WTC11 (cell line): ENCODE measurements around the gene MAPRE2. TPM values are rescaled to one million over a fixed set of nuclear protein-coding genes. Genes with fewer than 3 reads are reported as not detected.

Experiments
- ATAC-seq: fragments of 200-7000 bp; cut with Tn5 transposase; 2 replicates; pipeline ENCODE4 v1.10.0; 2021; ENCODE audit warnings: mild to moderate bottlenecking, moderate library complexity
- CTCF ChIA-PET: fragments of 300-600 bp; sonication (Branson Sonifier 250); formaldehyde crosslinking; loops from one replicate; lab custom pipeline; 2021; ENCODE audit warnings: antibody characterized with exemption; lab: Charles Lee
- POLR2A ChIA-PET: fragments of 350-600 bp; sonication (Branson Sonifier 250); formaldehyde crosslinking; loops from one replicate; lab custom pipeline; 2021; ENCODE audit warnings: antibody characterized with exemption; lab: Charles Lee
- DNase-seq: peaks from one replicate; pipeline ENCODE4 v3.0.0; 2021; ENCODE audit warnings: low spot score
- H3K27ac Mint-ChIP-seq: 2 replicates; pipeline ENCODE4 v1.8.0; 2021; ENCODE audit warnings: mixed read lengths
- H3K27me3 Mint-ChIP-seq: 2 replicates; pipeline ENCODE4 v1.8.0; 2021; ENCODE audit warnings: low read depth, mild to moderate bottlenecking, moderate library complexity, mixed read lengths
- H3K36me3 Mint-ChIP-seq: 2 replicates; pipeline ENCODE4 v1.8.0; 2021; ENCODE audit warnings: mixed read lengths
- H3K4me1 Mint-ChIP-seq: 2 replicates; pipeline ENCODE4 v1.8.0; 2022; ENCODE audit warnings: mixed read lengths
- H3K4me3 Mint-ChIP-seq: 2 replicates; pipeline ENCODE4 v1.8.0; 2021; ENCODE audit warnings: mild to moderate bottlenecking, moderate library complexity, mixed read lengths
- H3K9me3 Mint-ChIP-seq: 2 replicates; pipeline ENCODE4 v1.8.0; 2021; ENCODE audit warnings: mixed read lengths
- CREM ChIP-seq: sonication (generic); formaldehyde crosslinking; IDR thresholded peaks from 2 replicates; pipeline ENCODE4 v1.8.1; 2022; ENCODE audit warnings: mild to moderate bottlenecking, missing genetic modification reagents, moderate library complexity
- ELF4 ChIP-seq: sonication (generic); formaldehyde crosslinking; IDR thresholded peaks from 2 replicates; pipeline ENCODE4 v1.8.1; 2022; ENCODE audit warnings: low read depth, mild to moderate bottlenecking, moderate library complexity, missing genetic modification reagents
- EMX1 ChIP-seq: fragments of 250-450 bp; sonication (Bioruptor Pico); IDR thresholded peaks from 2 replicates; pipeline ENCODE4 v1.8.0; 2021; ENCODE audit warnings: mild to moderate bottlenecking
- ESRRA ChIP-seq: sonication (generic); formaldehyde crosslinking; IDR thresholded peaks from 2 replicates; pipeline ENCODE4 v1.8.1; 2022; ENCODE audit warnings: mild to moderate bottlenecking, missing genetic modification reagents, borderline replicate concordance
- FOXK1 ChIP-seq: sonication (generic); formaldehyde crosslinking; IDR thresholded peaks from 2 replicates; pipeline ENCODE4 v1.8.0; 2022; ENCODE audit warnings: mild to moderate bottlenecking, moderate library complexity, missing genetic modification reagents
- KAT7 ChIP-seq: sonication (generic); formaldehyde crosslinking; IDR thresholded peaks from 2 replicates; pipeline ENCODE4 v1.8.1; 2023; ENCODE audit warnings: missing genetic modification reagents, mild to moderate bottlenecking, borderline replicate concordance
- NFATC4 ChIP-seq: fragments of 250-450 bp; sonication (Bioruptor Pico); IDR thresholded peaks from 2 replicates; pipeline ENCODE4 v1.9.0; 2021; ENCODE audit warnings: mild to moderate bottlenecking
- NFYB ChIP-seq: sonication (generic); formaldehyde crosslinking; conservative IDR thresholded peaks from 2 replicates; pipeline ENCODE4 v1.8.0; 2022; ENCODE audit warnings: low read depth, missing genetic modification reagents
- OVOL2 ChIP-seq: fragments of 250-450 bp; sonication (Bioruptor Pico); IDR thresholded peaks from 2 replicates; pipeline ENCODE4 v1.9.0; 2021; ENCODE audit warnings: mild to moderate bottlenecking, borderline replicate concordance
- SMAD3 ChIP-seq: sonication (generic); formaldehyde crosslinking; IDR thresholded peaks from 2 replicates; pipeline ENCODE4 v1.8.0; 2022; ENCODE audit warnings: missing genetic modification reagents, mild to moderate bottlenecking, borderline replicate concordance
- SOX15 ChIP-seq: fragments of 250-450 bp; sonication (Bioruptor Pico); IDR thresholded peaks from 2 replicates; pipeline ENCODE4 v1.9.0; 2021; ENCODE audit warnings: mild to moderate bottlenecking
- TP53 ChIP-seq: sonication (generic); formaldehyde crosslinking; IDR thresholded peaks from 2 replicates; pipeline ENCODE4 v1.8.1; 2023; ENCODE audit warnings: mild to moderate bottlenecking, missing genetic modification reagents
- ZNF232 ChIP-seq: sonication (generic); formaldehyde crosslinking; IDR thresholded peaks from 2 replicates; pipeline ENCODE4 v1.8.0; 2022; ENCODE audit warnings: mild to moderate bottlenecking, missing genetic modification reagents
- ZNF416 ChIP-seq: fragments of 250-450 bp; sonication (Bioruptor Pico); IDR thresholded peaks from 2 replicates; pipeline ENCODE4 v1.9.0; 2021; ENCODE audit warnings: mild to moderate bottlenecking, inconsistent platforms
- ZNF423 ChIP-seq: fragments of 250-450 bp; sonication (Bioruptor Pico); IDR thresholded peaks from 2 replicates; pipeline ENCODE4 v2.1.2; 2022; ENCODE audit warnings: mild to moderate bottlenecking, moderate library complexity
- total RNA-seq: library from RNA; stranded (reverse); gene quantifications from 3 replicates; pipeline ENCODE4 v1.2.3, GENCODE V29; 2021
- TF ChIP-seq, protein P1 (sequence below): fragments of 250-450 bp; sonication (Bioruptor Pico); conservative IDR thresholded peaks from 2 replicates; pipeline ENCODE4 v1.9.0; 2021; ENCODE audit warnings: mild to moderate bottlenecking
- TF ChIP-seq, protein P2 (sequence below): fragments of 250-450 bp; sonication (Bioruptor Pico); IDR thresholded peaks from 2 replicates; pipeline ENCODE4 v1.9.0; 2021; ENCODE audit warnings: mild to moderate bottlenecking, borderline replicate concordance
- TF ChIP-seq, protein P3 (sequence below): sonication (generic); formaldehyde crosslinking; IDR thresholded peaks from 2 replicates; pipeline ENCODE4 v1.8.1; 2023; ENCODE audit warnings: mild to moderate bottlenecking, moderate library complexity, missing genetic modification reagents
- TF ChIP-seq, protein P4 (sequence below): sonication (generic); formaldehyde crosslinking; IDR thresholded peaks from 2 replicates; pipeline ENCODE4 v1.8.0; 2023; ENCODE audit warnings: mild to moderate bottlenecking, missing genetic modification reagents

MAPRE2 gene
- total RNA-seq, 1 experiment from 2014 or later: 20.4 TPM

DNA sequence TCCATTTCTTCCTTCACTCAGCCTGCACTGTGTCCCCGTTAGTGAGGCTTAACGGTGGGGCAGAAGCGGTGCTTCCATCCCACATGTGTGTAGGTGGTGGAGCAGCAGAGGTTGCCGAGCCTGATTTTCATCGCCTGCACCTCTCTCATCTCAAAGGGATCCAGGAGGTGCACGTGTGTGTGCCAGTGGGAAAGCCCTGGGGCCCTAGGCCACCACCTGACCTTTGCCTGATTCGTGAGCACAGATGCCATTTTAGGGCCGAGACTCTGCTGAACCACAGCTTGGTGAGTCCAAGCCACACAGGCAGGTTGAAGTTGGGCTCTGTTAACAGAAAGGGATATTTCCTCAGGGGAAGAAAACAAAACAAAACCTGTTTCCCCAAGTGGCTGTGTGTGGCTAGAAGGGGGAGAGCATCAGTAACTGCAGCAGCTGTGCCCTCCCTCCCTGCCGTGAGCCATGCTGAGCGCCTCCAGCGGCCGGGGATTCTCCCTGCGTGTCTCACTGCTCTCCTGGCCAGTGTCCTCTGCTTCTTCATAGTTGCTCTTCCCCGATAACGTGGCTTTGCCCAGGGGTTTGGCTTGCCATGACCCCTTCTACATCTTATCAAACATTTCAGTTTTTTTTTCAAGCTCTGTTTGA, 81.5 kb downstream of the MAPRE2 start:
- ChIA-PET POLR2A (interaction anchor here (0.9 kb wide), 1 partner anchor 82 kb away, joined by 5 read pairs; the partner anchor contains the start of gene MAPRE2), CTCF (interaction anchor here (0.6 to 1.9 kb wide), 10 partner anchors 9 to 117 kb away, joined by 3 to 7 read pairs (median 4); partner anchors contain the start of gene MAPRE2)
- peak; percentile 74 for DNase-seq
- Mint-ChIP-seq H3K36me3 (peaks cover 3% of the 10 kb centered on the region; the same call in 1 of the 2 replicates), H3K4me1 (peaks cover 24% of the 10 kb centered on the region), H3K27me3 (no peaks in the 10 kb centered on the region), H3K27ac (peak overlapping the region; percentile 71), H3K4me3 (no peak overlapping the region), H3K9me3 (peaks cover 8% of the 10 kb centered on the region)
- TF ChIP-seq CREM (CRISPR knock-in tag) (no peak), SOX15 (CRISPR knock-in tag) (no peak), FOXK1 (CRISPR knock-in tag) (no peak), ZNF423 (CRISPR knock-in tag) (no peak), KAT7 (no peak)
- TF ChIP-seq, protein P1, sequence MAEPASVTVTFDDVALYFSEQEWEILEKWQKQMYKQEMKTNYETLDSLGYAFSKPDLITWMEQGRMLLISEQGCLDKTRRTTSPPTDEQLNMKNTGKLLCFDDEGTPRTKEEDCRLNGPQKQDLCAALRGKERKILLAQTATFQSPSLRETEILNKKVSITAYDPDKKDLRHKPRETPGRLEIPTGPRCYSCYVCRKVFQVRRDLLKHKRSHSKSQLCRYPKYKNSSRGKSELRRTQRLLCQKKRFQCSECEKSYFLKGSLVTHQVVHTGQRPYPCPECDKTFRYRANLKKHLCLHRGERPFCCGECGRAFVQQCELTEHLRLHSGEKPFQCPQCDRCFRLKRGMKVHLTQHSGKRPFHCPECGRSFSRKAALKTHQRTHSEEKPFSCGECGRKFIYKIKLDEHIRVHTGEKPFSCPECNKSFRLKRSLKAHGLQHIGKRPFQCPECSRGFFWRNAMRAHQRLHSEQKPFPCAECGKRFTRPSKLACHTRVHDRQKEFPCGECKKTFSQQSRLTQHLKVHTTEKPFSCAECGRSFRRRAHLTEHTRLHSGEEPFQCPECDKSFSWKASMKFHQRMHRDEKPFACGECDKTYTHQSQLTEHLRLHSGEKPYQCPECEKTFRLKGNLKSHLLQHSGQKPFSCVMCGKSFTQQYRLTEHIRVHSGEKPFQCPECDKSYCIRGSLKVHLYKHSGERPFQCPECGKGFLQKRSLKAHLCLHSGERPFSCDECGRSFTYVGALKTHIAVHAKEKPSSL (CRISPR knock-in tag): no peak
- TF ChIP-seq, protein P2, sequence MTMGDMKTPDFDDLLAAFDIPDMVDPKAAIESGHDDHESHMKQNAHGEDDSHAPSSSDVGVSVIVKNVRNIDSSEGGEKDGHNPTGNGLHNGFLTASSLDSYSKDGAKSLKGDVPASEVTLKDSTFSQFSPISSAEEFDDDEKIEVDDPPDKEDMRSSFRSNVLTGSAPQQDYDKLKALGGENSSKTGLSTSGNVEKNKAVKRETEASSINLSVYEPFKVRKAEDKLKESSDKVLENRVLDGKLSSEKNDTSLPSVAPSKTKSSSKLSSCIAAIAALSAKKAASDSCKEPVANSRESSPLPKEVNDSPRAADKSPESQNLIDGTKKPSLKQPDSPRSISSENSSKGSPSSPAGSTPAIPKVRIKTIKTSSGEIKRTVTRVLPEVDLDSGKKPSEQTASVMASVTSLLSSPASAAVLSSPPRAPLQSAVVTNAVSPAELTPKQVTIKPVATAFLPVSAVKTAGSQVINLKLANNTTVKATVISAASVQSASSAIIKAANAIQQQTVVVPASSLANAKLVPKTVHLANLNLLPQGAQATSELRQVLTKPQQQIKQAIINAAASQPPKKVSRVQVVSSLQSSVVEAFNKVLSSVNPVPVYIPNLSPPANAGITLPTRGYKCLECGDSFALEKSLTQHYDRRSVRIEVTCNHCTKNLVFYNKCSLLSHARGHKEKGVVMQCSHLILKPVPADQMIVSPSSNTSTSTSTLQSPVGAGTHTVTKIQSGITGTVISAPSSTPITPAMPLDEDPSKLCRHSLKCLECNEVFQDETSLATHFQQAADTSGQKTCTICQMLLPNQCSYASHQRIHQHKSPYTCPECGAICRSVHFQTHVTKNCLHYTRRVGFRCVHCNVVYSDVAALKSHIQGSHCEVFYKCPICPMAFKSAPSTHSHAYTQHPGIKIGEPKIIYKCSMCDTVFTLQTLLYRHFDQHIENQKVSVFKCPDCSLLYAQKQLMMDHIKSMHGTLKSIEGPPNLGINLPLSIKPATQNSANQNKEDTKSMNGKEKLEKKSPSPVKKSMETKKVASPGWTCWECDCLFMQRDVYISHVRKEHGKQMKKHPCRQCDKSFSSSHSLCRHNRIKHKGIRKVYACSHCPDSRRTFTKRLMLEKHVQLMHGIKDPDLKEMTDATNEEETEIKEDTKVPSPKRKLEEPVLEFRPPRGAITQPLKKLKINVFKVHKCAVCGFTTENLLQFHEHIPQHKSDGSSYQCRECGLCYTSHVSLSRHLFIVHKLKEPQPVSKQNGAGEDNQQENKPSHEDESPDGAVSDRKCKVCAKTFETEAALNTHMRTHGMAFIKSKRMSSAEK (CRISPR knock-in tag): no peak
- peak; percentile 86 for ATAC-seq

DNA sequence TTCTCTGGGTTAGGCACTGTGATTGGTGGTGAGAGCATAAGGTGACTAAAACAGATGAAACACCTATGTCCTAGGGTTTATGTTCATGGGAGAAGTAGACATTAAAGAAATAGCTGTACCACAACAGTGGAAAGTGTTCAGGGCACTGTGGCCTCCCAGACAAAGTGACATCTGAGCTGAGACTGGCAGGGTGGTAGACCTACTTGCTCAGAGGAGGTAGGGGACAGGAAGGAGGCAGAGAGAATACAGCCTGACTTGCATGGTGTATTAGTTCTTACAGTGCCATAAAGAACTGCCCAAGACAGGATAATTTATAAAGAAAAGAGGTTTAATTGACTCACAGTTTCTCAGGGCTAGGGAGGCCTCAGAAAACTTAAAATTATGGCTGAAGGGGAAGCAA, 82.6 kb downstream of the MAPRE2 start:
- H3K27ac Mint-ChIP-seq: no peak overlapping the region
- peaks cover 3% of the 10 kb centered on the region; the same call in 1 of the 2 replicates for H3K36me3 Mint-ChIP-seq
- POLR2A ChIA-PET: no interaction called here
- no peak overlapping the region for H3K4me3 Mint-ChIP-seq
- H3K27me3 Mint-ChIP-seq: no peaks in the 10 kb centered on the region
- DNase-seq (no peak), ATAC-seq (no peak)
- CTCF ChIA-PET: interaction anchor here (1.1 to 1.5 kb wide), 3 partner anchors 82 to 118 kb away, joined by 3 to 4 read pairs (median 4); partner anchors contain the start of gene MAPRE2
- peaks cover 8% of the 10 kb centered on the region for H3K9me3 Mint-ChIP-seq
- H3K4me1 Mint-ChIP-seq: peaks cover 13% of the 10 kb centered on the region
- TF ChIP-seq, protein P2 (CRISPR knock-in tag): no peak
- TF ChIP-seq ELF4 (CRISPR knock-in tag): no peak
- no peak for TF ChIP-seq SMAD3 (CRISPR knock-in tag)
- TF ChIP-seq ESRRA (CRISPR knock-in tag): no peak
- no peak for TF ChIP-seq ZNF232 (CRISPR knock-in tag)
- TF ChIP-seq, protein P3, sequence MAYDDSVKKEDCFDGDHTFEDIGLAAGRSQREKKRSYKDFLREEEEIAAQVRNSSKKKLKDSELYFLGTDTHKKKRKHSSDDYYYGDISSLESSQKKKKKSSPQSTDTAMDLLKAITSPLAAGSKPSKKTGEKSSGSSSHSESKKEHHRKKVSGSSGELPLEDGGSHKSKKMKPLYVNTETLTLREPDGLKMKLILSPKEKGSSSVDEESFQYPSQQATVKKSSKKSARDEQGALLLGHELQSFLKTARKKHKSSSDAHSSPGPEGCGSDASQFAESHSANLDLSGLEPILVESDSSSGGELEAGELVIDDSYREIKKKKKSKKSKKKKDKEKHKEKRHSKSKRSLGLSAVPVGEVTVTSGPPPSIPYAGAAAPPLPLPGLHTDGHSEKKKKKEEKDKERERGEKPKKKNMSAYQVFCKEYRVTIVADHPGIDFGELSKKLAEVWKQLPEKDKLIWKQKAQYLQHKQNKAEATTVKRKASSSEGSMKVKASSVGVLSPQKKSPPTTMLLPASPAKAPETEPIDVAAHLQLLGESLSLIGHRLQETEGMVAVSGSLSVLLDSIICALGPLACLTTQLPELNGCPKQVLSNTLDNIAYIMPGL (CRISPR knock-in tag): no peak
- TF ChIP-seq, protein P4, sequence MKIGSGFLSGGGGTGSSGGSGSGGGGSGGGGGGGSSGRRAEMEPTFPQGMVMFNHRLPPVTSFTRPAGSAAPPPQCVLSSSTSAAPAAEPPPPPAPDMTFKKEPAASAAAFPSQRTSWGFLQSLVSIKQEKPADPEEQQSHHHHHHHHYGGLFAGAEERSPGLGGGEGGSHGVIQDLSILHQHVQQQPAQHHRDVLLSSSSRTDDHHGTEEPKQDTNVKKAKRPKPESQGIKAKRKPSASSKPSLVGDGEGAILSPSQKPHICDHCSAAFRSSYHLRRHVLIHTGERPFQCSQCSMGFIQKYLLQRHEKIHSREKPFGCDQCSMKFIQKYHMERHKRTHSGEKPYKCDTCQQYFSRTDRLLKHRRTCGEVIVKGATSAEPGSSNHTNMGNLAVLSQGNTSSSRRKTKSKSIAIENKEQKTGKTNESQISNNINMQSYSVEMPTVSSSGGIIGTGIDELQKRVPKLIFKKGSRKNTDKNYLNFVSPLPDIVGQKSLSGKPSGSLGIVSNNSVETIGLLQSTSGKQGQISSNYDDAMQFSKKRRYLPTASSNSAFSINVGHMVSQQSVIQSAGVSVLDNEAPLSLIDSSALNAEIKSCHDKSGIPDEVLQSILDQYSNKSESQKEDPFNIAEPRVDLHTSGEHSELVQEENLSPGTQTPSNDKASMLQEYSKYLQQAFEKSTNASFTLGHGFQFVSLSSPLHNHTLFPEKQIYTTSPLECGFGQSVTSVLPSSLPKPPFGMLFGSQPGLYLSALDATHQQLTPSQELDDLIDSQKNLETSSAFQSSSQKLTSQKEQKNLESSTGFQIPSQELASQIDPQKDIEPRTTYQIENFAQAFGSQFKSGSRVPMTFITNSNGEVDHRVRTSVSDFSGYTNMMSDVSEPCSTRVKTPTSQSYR (CRISPR knock-in tag): no peak
- no peak for TF ChIP-seq ZNF416 (CRISPR knock-in tag)
- no peak for TF ChIP-seq NFYB (CRISPR knock-in tag)
- no peak for TF ChIP-seq NFATC4 (CRISPR knock-in tag)
- TF ChIP-seq TP53 (CRISPR knock-in tag): no peak
- TF ChIP-seq OVOL2 (CRISPR knock-in tag): no peak
- no peak for TF ChIP-seq EMX1 (CRISPR knock-in tag)
